HuH-7 (cell line): ENCODE results near the gene DTX4.

ENCODE experiments used
- DNase-seq: peaks from one replicate; pipeline ENCODE4 v3.0.0; 2011; ENCODE audit warnings: low spot score

The DTX4 gene

GRCh38 chr11:59173080-59173963 lies 1.4 kb downstream of the DTX4 start:
- DNase-seq: peak; percentile 30

- DNase-seq: peak; percentile 66
Observed at GRCh38 chr11:59173964-59174663, 2.2 kb downstream of the DTX4 start.

GRCh38 chr11:59174664-59175033 lies 2.7 kb downstream of the DTX4 start:
- DNase-seq: peak; percentile 45

DNA sequence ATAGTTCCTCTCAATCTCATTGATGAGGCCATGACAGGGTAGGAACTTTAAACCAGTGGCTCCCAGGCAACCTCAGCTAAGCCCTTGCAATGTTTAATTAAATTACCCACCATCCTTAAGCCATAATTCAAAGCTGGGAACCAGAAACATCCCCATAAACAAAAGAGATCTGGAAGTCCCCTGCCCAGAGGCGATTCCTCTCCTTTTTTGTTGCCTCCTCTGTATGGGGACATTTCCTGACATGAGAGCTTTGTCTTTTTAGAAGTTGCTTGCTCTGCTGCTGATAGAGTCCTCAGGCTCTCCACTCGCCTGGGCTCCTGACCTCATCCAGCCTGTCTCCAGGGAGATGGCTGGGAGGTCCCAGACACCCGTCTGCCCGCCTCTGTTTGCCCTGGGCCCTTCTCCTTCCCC lies 3.2 kb downstream of the DTX4 start:
- no peak for DNase-seq

DNA sequence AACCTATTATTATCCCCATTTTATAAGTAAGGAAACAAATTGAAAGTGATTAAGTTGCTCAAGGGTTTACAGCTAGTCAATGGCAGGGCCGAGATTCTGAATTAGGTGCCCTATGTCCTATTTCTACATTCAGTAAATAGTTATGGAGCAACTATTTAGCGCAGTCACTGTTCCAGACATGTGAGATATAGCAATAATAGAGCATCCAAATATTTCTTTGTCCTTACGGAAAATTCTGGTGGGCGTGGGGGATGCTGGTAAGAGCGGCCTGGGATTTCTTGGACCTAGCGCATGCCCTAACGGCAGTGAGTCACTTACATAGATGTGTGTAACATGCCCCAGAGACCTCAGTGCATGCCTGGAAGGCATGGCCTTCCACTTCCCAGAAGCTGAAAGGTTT lies 4.4 kb downstream of the DTX4 start:
- DNase-seq: no peak

DNA sequence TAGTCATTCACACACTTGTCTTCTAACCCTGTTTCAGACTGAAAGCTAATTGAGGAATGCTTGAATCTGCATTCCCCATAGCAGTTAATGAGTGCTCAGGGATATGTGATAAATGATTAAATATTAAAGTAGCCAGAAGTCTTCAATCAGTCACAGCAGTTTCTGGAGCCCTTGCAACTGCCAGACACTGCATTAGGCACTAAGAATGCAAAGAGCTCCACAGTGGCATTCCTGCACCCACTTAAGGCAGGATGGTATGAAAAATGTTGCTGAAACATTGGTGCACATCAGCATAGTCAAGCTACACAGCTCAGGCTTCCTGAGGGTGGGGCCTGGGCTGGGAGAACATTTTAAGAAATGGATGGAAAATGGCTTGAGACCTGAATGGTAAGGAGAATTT lies 6.5 kb downstream of the DTX4 start:
- no peak for DNase-seq

- DNase-seq: no peak
Observed at GRCh38 chr11:59179121-59179520, 7.2 kb downstream of the DTX4 start.

- DNase-seq: no peak
Observed at GRCh38 chr11:59180168-59180776, 8.3 kb downstream of the DTX4 start.

- DNase-seq: no peak
Observed at GRCh38 chr11:59180907-59181306, 9.0 kb downstream of the DTX4 start.

DNA sequence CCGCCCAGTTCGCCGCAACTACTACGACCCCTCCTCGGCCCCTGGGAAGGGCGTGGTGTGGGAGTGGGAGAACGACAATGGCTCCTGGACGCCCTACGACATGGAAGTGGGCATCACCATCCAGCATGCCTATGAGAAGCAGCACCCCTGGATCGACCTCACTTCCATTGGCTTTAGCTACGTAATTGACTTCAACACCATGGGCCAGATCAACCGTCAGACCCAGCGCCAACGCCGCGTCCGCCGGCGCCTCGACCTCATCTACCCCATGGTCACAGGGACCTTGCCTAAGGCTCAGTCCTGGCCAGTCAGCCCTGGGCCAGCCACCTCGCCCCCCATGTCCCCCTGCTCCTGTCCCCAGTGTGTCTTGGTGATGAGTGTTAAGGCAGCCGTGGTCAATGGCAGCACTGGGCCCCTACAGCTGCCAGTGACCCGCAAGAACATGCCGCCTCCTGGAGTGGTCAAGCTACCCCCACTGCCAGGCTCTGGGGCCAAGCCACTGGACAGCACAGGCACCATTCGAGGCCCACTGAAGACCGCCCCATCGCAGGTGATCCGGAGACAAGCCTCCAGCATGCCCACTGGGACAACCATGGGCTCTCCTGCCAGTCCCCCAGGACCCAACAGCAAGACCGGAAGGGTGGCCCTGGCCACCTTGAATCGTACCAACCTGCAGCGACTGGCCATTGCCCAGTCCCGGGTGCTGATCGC lies 10.0 kb downstream of the DTX4 start:
- no peak for DNase-seq

DNA sequence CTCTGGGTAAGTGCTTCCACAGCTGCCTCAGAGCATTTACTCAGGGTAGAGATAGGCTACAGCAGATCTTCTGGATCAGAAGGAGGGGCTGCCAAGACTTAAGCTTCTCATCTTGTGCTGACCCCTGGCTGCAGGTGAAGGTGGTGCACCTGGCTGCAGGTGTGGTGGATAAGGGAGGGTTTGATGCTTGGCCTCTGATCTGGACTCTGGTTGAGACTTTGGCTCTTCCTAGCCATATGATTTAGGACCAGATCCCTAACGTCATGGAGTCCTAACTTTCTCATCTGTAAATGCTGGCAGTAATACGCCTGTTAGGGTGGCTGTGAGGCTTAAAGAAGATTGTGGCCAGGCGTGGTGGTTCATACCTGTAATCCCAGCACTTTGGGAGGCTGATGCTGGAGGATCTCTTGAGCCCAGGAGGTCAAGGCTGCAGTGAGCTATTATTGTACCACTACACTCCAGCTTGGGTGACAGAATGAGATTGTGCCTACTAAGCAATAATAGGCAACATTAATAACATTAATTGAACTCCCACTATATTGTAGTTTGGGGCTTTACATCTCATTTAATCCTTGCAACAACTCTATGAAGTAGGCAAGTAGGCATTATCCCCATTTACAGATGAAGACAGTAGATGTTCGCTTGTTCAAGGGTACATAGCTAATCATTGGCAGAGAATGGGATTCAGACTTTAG lies 10.7 kb downstream of the DTX4 start:
- DNase-seq: peak; percentile 50

DNA sequence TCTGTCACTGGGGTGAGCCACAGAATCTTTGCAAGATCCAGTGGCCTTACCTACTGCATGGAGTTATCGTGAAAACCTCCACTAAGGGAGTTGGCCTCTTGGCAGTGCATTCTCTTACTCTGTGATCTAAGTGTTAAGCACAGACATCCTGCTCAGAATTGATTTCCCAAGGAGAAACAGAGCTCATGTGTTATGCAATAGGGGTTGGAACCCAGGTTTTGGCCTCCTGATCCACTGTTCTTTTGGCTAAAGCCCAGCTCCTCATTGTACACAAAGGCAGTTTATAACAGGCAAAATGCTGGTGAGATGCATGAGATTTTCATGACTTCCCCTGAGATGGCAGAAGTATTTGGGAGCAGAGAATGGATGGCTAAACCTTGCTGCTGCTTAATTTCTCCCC lies 11.8 kb downstream of the DTX4 start:
- DNase-seq: no peak

GRCh38 chr11:59184691-59185339 lies 12.9 kb downstream of the DTX4 start:
- DNase-seq: no peak

DNA sequence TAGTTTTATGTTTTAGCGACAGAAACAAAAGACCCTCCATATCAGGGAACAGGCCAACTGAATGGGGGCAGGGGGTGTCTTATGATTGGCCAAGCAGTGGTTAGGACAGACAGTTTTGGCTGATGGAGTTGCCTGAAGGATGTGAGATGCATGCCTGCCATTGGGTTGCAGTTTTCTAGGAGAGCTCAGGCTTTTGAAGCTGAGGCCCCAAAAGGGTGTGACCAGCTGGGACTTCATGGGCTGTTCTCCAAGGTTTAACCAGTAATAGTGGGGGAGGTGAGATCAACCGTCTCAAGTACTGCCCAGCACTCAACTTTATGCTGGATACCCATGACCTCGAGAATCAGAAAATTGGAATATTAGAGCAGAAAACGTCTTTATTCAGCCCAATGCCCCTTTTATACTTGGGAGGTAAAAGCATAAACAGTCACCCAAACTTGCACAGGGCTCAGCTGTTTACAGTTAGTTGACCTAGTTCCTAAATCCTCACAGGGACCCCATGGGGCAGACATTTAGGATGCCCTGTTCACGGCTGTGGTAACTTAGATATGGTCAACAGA lies 13.5 kb downstream of the DTX4 start:
- no peak for DNase-seq

DNA sequence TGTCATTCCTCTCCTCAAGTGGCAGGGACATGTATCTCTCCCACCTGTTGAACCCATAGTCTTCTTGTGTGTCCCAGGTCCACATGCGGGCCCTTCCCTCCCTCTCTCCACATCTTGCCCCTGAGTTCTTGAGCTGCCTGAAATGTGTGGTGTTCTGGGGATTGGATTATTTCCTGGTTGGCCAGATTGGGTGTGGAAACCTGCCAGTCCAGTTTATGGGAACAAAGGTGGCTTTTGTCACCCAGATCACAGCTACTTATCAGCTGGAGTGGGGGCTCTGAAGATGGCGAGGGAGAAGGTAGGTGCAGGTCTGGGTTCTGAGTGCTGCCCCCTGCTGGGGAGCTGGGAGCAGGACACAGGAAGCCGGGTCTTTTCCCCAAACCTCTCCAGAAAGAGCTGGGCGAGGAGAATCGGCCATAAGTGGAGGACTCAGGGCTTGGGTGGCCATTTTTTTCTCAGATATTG lies 14.2 kb downstream of the DTX4 start:
- peak; percentile 82 for DNase-seq

DNA sequence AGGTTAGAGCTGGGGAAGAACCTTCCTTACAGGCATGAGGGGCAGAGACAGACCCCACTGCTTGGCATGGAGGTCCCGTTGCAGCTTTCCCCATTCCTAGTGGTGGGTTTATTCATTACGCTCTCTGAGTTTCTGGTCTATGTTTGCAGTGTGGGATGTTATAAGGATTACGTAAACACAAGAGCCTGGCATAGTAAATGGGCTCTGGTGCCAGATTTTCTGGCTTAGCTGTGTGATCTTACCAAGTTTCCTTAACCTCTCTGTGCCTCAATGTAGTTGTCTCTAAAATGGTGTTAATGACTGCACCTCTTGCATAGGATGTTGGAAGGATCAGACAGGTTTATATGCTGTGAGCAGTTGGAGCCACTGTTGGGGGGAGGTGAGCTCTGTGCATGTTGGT lies 15.1 kb downstream of the DTX4 start:
- DNase-seq: no peak

DNA sequence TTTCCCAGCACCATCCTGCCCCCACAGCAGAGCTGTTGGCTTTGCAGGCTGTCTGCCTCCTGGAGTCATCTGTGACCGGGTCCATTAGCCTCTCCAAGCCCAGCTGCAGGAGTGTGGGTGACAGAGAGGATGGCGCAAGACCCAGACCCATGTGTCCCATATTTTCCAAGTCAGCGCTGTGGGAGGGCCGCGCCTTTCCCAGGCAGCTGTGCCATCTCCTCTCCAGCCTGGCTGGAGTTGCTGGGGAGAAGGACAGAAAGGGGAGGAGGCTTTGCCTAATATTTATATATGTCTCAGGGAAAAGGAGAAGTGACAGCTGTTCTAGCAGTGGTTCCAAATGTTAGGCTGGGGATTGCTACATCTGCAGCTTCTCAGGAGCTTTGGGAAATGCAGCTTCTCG lies 15.7 kb downstream of the DTX4 start:
- no peak for DNase-seq

DNA sequence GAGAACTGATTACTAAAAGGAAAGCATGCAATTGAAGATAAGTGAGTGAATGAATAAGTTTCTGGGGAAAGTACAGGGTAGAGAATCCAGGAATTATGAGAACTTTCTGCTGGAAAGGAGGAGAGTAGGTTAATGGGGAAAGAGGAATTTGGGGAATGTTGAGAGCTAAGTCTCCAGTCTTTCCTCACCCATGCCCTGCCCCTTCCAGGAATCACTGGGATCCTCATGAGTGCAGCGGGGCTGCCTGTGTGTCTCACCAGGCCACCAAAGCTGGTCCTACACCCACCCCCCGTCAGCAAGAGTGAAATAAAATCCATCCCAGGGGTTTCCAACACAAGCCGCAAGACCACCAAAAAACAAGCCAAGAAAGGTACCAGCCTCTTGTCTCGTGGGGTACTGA lies 17.0 kb downstream of the DTX4 start:
- DNase-seq: no peak

GRCh38 chr11:59189986-59190385 lies 18.1 kb downstream of the DTX4 start:
- no peak for DNase-seq

GRCh38 chr11:59191095-59191494 lies 19.2 kb downstream of the DTX4 start:
- DNase-seq: no peak

DNA sequence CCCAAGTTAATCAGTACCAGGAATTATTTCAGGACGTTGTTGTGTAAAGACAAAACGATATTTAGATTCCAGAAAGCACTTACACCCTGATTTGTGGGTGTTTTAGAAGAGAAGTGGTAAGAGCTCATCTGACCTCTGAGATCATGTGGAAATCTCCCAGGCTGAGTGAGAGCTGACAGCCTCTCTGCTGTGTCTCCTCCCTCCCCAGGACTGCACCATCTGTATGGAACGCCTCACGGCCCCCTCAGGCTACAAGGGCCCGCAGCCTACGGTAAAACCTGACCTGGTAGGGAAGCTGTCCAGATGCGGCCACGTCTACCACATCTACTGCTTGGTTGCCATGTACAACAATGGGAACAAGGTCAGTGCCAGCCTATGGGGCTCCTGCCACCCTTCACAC lies 20.0 kb downstream of the DTX4 start:
- DNase-seq: no peak
